ENCODE measurements around the gene PRKD1.

PRKD1 gene

DNA sequence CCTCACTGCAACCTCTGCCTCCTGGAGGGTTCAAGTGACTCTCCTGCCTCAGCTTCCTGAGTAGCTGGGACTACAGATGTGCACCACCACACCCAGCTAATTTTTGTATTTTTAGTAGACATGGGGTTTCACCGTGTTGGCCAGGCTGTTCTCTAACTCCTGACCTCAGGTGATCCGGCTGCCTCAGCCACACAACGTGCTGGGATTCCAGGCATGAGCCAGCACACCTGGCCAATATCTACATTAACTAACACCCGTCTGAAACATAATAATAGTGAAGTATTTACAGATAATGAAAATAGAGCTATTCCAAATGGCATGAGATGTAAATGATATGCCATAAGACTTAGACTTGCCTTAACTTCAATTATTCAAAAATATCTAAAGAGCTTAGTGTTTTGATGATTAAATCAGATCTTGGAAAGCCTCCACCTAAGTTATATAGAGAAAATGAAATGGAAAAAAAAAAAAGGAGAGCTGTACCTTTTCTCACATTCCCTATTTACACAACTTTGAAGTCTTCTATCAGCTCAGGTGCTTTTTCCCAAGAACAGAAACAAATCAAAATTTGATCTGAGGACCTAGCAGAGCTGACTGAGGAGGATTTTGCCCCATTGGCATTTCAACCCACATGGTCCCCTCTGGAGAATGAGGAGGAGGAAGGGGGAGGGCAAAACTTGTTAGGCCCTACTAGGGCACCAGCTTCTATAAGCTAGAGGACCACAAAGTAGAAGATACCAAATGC is 309.2 kb downstream of the PRKD1 start:
- no peak for DNase-seq (ENCODE audit: low spot score)
- TF ChIP-seq, protein P1, sequence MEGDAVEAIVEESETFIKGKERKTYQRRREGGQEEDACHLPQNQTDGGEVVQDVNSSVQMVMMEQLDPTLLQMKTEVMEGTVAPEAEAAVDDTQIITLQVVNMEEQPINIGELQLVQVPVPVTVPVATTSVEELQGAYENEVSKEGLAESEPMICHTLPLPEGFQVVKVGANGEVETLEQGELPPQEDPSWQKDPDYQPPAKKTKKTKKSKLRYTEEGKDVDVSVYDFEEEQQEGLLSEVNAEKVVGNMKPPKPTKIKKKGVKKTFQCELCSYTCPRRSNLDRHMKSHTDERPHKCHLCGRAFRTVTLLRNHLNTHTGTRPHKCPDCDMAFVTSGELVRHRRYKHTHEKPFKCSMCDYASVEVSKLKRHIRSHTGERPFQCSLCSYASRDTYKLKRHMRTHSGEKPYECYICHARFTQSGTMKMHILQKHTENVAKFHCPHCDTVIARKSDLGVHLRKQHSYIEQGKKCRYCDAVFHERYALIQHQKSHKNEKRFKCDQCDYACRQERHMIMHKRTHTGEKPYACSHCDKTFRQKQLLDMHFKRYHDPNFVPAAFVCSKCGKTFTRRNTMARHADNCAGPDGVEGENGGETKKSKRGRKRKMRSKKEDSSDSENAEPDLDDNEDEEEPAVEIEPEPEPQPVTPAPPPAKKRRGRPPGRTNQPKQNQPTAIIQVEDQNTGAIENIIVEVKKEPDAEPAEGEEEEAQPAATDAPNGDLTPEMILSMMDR (IDR thresholded peaks at IDR 0.05; ENCODE audit: borderline replicate concordance, control extremely low read depth, extremely low read depth, insufficient read depth, missing control alignments) = no peak
- in situ Hi-C loops (cut with MboI; ENCODE audit: low sequenced_read_pairs, unreplicated experiment) = no loop called here

GRCh38 chr14:29616922-29617321 is 310.7 kb downstream of the PRKD1 start:
- TF ChIP-seq, protein P1 (IDR thresholded peaks at IDR 0.05; ENCODE audit: borderline replicate concordance, control extremely low read depth, extremely low read depth, insufficient read depth, missing control alignments) = no peak
- DNase-seq (ENCODE audit: low spot score) = no peak
- in situ Hi-C loops (cut with MboI; ENCODE audit: low sequenced_read_pairs, unreplicated experiment) = no loop called here

GRCh38 chr14:29608861-29609260 is 318.8 kb downstream of the PRKD1 start:
- TF ChIP-seq, protein P1 (IDR thresholded peaks at IDR 0.05; ENCODE audit: borderline replicate concordance, control extremely low read depth, extremely low read depth, insufficient read depth, missing control alignments) = no peak
- no peak for DNase-seq (ENCODE audit: low spot score)
- in situ Hi-C loops (cut with MboI; ENCODE audit: low sequenced_read_pairs, unreplicated experiment) = no loop called here

GRCh38 chr14:29607169-29607568 is 320.5 kb downstream of the PRKD1 start:
- DNase-seq (ENCODE audit: low spot score) = no peak
- in situ Hi-C loops (cut with MboI; ENCODE audit: low sequenced_read_pairs, unreplicated experiment) = no loop called here
- TF ChIP-seq, protein P1 (IDR thresholded peaks at IDR 0.05; ENCODE audit: borderline replicate concordance, control extremely low read depth, extremely low read depth, insufficient read depth, missing control alignments) = no peak

GRCh38 chr14:29603696-29604095 is 324.0 kb downstream of the PRKD1 start:
- in situ Hi-C loops (cut with MboI; ENCODE audit: low sequenced_read_pairs, unreplicated experiment) = no loop called here
- DNase-seq (ENCODE audit: low spot score) = no peak
- TF ChIP-seq, protein P1 (IDR thresholded peaks at IDR 0.05; ENCODE audit: borderline replicate concordance, control extremely low read depth, extremely low read depth, insufficient read depth, missing control alignments) = no peak

- no peak for DNase-seq (ENCODE audit: low spot score)
- TF ChIP-seq, protein P1 (IDR thresholded peaks at IDR 0.05; ENCODE audit: borderline replicate concordance, control extremely low read depth, extremely low read depth, insufficient read depth, missing control alignments) = no peak
- in situ Hi-C loops (cut with MboI; ENCODE audit: low sequenced_read_pairs, unreplicated experiment) = no loop called here
These were observed 326.0 kb downstream of the PRKD1 start for GRCh38 chr14:29601616-29602015.

Measured in GM13976 (cell line).